GM19193 (cell line): Measurements from ENCODE around the gene MGRN1.

Experiments
- POLR2A ChIP-seq: IDR thresholded peaks from 4 replicates; pipeline ENCODE4 v1.6.1; 2011; ENCODE audit not compliant: insufficient read depth, insufficient read length; ENCODE audit errors: extremely low read depth

Gene MGRN1

GRCh38 chr16:4667203-4667963 lies 42.8 kb downstream of the MGRN1 start:
- no peak for TF ChIP-seq POLR2A

GRCh38 chr16:4668313-4668960 lies 43.8 kb downstream of the MGRN1 start:
- no peak for TF ChIP-seq POLR2A

GRCh38 chr16:4673387-4674046 lies 48.9 kb downstream of the MGRN1 start:
- TF ChIP-seq POLR2A, result no peak

GRCh38 chr16:4674926-4675530 lies 50.4 kb downstream of the MGRN1 start:
- no peak for TF ChIP-seq POLR2A

GRCh38 chr16:4675864-4676786 lies 51.5 kb downstream of the MGRN1 start:
- TF ChIP-seq POLR2A, result no peak

- no peak for TF ChIP-seq POLR2A
Observed at GRCh38 chr16:4676831-4677230, 52.2 kb downstream of the MGRN1 start.

- TF ChIP-seq POLR2A, result no peak
Observed at GRCh38 chr16:4677390-4677789, 52.8 kb downstream of the MGRN1 start.

- TF ChIP-seq POLR2A, result no peak
Observed at GRCh38 chr16:4677994-4678393, 53.4 kb downstream of the MGRN1 start.

GRCh38 chr16:4678596-4678995 lies 54.0 kb downstream of the MGRN1 start:
- TF ChIP-seq POLR2A, result no peak

- no peak for TF ChIP-seq POLR2A
Observed at GRCh38 chr16:4679156-4679849, 54.7 kb downstream of the MGRN1 start.

GRCh38 chr16:4679850-4680636 lies 55.4 kb downstream of the MGRN1 start:
- TF ChIP-seq POLR2A, result no peak

GRCh38 chr16:4680673-4681470 lies 56.2 kb downstream of the MGRN1 start:
- no peak for TF ChIP-seq POLR2A

- no peak for TF ChIP-seq POLR2A
Observed at GRCh38 chr16:4681471-4682083, 57.0 kb downstream of the MGRN1 start.
